Measurements from ENCODE around the gene GCK. TPM values are rescaled to one million over a fixed set of nuclear protein-coding genes. Genes with fewer than 3 reads are reported as not detected.

GCK gene
- total and polyA plus RNA-seq, 2 of the 13 experiments (the other 11 are each of a cell fraction or from before 2014, with no cell fraction given): not detected

GRCh38 chr7:44221231-44221791 lies 32.1 kb upstream of the GCK start (continued):
- TF ChIP-seq CENPT (CRISPR knock-in tag; IDR thresholded peaks at IDR 0.05; ENCODE audit: low read depth) (peak; percentile 60; the same call in 1 of the 2 replicates), ZNF101 (CRISPR knock-in tag; IDR thresholded peaks at IDR 0.05; ENCODE audit: borderline replicate concordance, low read depth) (no peak), ZNF678 (CRISPR knock-in tag; IDR thresholded peaks at IDR 0.05) (0 out of 2 replicates have a peak, but pooled peaks have one; percentile 50), NFATC3 (CRISPR knock-in tag; IDR thresholded peaks at IDR 0.05) (peak; percentile 64; the same call in 1 of the 2 replicates), LBX2 (CRISPR knock-in tag; IDR thresholded peaks at IDR 0.05; ENCODE audit: borderline replicate concordance) (peak; percentile 95; the same call in 1 of the 2 replicates), ZNF296 (CRISPR knock-in tag; conservative IDR thresholded peaks at IDR 0.05) (peak; percentile 50; the same call in 1 of the 2 replicates), MEIS1 (CRISPR knock-in tag; IDR thresholded peaks at IDR 0.05; ENCODE audit: borderline replicate concordance) (peak; percentile 60; the same call in 1 of the 2 replicates), ZNF792 (CRISPR knock-in tag; IDR thresholded peaks at IDR 0.05) (no peak), ZNF138 (CRISPR knock-in tag; IDR thresholded peaks at IDR 0.05; ENCODE audit: low read depth) (peak; percentile 80; the same call in 1 of the 2 replicates), MYNN (CRISPR knock-in tag; IDR thresholded peaks at IDR 0.05; ENCODE audit: low read depth) (no peak), DNMT3B (CRISPR knock-in tag; conservative IDR thresholded peaks at IDR 0.05) (no peak), NCOA2 (CRISPR knock-in tag; IDR thresholded peaks at IDR 0.05) (peak; percentile 38; the same call in 1 of the 2 replicates), ZFAT (CRISPR knock-in tag; conservative IDR thresholded peaks at IDR 0.05) (0 out of 2 replicates have a peak, but pooled peaks have one; percentile 43), GATAD2A (CRISPR knock-in tag; IDR thresholded peaks at IDR 0.05) (0 out of 2 replicates have a peak, but pooled peaks have one; percentile 41), ZBTB40 (IDR thresholded peaks at IDR 0.05) (no peak), ZBTB40 (CRISPR knock-in tag; IDR thresholded peaks at IDR 0.05) (peak; percentile 83)
- TF ChIP-seq, protein P1, sequence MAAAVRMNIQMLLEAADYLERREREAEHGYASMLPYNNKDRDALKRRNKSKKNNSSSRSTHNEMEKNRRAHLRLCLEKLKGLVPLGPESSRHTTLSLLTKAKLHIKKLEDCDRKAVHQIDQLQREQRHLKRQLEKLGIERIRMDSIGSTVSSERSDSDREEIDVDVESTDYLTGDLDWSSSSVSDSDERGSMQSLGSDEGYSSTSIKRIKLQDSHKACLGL (CRISPR knock-in tag; IDR thresholded peaks at IDR 0.05): peak; percentile 95
- TF ChIP-seq, protein P2, sequence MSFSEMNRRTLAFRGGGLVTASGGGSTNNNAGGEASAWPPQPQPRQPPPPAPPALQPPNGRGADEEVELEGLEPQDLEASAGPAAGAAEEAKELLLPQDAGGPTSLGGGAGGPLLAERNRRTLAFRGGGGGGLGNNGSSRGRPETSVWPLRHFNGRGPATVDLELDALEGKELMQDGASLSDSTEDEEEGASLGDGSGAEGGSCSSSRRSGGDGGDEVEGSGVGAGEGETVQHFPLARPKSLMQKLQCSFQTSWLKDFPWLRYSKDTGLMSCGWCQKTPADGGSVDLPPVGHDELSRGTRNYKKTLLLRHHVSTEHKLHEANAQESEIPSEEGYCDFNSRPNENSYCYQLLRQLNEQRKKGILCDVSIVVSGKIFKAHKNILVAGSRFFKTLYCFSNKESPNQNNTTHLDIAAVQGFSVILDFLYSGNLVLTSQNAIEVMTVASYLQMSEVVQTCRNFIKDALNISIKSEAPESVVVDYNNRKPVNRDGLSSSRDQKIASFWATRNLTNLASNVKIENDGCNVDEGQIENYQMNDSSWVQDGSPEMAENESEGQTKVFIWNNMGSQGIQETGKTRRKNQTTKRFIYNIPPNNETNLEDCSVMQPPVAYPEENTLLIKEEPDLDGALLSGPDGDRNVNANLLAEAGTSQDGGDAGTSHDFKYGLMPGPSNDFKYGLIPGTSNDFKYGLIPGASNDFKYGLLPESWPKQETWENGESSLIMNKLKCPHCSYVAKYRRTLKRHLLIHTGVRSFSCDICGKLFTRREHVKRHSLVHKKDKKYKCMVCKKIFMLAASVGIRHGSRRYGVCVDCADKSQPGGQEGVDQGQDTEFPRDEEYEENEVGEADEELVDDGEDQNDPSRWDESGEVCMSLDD (CRISPR knock-in tag; IDR thresholded peaks at IDR 0.05; ENCODE audit: borderline replicate concordance): peak; percentile 88

Data from HepG2 (cell line).